ENCODE measurements around the gene MYO16.
"Not testable (repeated sequence)": the region's sequence is repeated elsewhere in the genome, so short reads cannot be mapped to it uniquely, and the experiment has no call there.

MYO16 gene

DNA sequence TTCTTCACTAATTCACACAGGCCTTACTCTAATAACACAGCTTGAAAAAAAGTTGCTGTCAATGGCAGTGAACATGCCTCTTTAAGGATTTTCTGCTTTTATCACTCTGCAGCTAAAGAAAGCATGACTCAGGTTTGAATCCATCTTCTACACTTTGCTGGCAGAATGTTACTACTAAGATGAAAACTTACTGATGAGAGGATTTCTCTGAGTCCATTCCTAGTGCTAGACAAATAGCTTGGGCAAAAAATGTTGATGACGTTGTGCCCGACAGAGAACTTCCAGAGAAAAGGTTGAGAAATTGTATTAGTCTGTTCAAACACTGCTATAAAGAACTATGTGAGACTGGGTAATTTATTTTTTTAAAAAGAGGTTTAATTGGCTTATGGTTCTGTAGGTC, 585.0 kb downstream of the MYO16 start:
- TF ChIP-seq, protein P1, sequence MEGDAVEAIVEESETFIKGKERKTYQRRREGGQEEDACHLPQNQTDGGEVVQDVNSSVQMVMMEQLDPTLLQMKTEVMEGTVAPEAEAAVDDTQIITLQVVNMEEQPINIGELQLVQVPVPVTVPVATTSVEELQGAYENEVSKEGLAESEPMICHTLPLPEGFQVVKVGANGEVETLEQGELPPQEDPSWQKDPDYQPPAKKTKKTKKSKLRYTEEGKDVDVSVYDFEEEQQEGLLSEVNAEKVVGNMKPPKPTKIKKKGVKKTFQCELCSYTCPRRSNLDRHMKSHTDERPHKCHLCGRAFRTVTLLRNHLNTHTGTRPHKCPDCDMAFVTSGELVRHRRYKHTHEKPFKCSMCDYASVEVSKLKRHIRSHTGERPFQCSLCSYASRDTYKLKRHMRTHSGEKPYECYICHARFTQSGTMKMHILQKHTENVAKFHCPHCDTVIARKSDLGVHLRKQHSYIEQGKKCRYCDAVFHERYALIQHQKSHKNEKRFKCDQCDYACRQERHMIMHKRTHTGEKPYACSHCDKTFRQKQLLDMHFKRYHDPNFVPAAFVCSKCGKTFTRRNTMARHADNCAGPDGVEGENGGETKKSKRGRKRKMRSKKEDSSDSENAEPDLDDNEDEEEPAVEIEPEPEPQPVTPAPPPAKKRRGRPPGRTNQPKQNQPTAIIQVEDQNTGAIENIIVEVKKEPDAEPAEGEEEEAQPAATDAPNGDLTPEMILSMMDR (IDR thresholded peaks at IDR 0.05; ENCODE audit: insufficient read depth, low read depth, low read length, missing control alignments), result no peak
- no peak overlapping the region for H3K4me3 ChIP-seq (ENCODE audit: low read depth, low read length)
- no peak for DNase-seq (ENCODE audit: low read depth)

- no peak for DNase-seq (ENCODE audit: low read depth)
- TF ChIP-seq, protein P1 (IDR thresholded peaks at IDR 0.05; ENCODE audit: insufficient read depth, low read depth, low read length, missing control alignments), result no peak
- H3K4me3 ChIP-seq (ENCODE audit: low read depth, low read length), result no peak overlapping the region
Observed at GRCh38 chr13:109215377-109215776, 586.0 kb downstream of the MYO16 start.

DNA sequence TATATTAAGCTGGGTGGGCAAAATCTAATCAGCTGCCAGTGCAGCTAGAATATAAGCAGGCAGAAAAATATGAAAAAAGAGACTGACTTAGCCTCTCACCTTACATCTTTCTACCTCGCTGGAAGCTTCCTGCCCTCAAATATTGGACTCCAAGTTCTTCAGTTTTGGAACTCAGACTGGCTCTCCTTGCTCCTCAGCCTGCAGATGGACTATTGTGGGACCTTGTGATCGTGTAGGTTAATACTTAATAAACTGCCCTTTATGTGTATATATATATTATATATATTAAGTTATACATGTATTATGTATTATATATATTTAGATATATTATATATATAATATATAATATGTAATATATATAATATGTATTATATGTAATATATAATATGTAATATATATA, 588.1 kb downstream of the MYO16 start:
- H3K4me3 ChIP-seq (ENCODE audit: low read depth, low read length); DNase-seq (ENCODE audit: low read depth): not testable (repeated sequence)

DNA sequence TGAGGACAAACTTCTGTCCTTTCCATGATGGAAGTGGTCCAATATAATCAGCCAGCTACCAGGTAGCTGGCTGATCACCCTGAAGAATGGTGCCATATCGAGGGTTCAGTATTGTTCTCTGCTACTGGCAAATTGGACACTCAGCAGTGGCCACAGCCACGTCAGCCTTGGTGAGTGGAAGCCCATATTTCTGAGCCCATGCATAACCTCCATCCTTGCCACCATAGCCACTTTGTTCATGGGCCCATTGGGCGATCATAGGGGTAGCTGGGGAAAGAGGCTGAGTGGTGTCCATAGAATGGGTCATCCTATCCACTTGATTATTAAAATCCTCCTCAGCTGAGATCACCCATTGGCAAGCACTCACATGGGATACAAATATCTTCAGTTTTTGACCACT, 591.2 kb downstream of the MYO16 start:
- TF ChIP-seq, protein P1 (IDR thresholded peaks at IDR 0.05; ENCODE audit: insufficient read depth, low read depth, low read length, missing control alignments), result no peak
- DNase-seq (ENCODE audit: low read depth), result no peak
- no peak overlapping the region for H3K4me3 ChIP-seq (ENCODE audit: low read depth, low read length)

- TF ChIP-seq, protein P1 (IDR thresholded peaks at IDR 0.05; ENCODE audit: insufficient read depth, low read depth, low read length, missing control alignments), result no peak
- DNase-seq (ENCODE audit: low read depth), result no peak
Observed at GRCh38 chr13:109224033-109224432, 594.6 kb downstream of the MYO16 start.

DNA sequence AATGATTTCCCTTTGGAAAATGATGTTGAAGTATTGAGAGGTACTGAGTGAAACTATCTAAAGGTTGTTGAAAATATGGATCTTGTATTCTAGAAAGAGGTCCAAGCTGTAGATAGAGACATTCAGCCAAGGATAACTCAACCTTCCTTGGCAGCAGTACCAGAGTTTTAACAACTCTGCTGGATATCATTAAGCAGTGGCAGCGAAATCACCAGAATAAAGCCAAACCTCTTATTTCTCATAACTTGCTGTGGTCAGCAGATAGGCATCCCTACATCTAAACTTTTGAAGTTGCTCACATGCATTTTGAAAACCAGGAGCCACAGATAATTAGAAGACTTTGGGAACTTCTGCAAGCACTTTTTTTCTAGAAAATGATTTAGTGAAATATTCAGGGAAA, 597.2 kb downstream of the MYO16 start:
- no peak for DNase-seq (ENCODE audit: low read depth)
- TF ChIP-seq, protein P1 (IDR thresholded peaks at IDR 0.05; ENCODE audit: insufficient read depth, low read depth, low read length, missing control alignments), result no peak
- no peak overlapping the region for H3K4me3 ChIP-seq (ENCODE audit: low read depth, low read length)

More at GRCh38 chr13:109224033-109224432, 594.6 kb downstream of the MYO16 start:
- H3K4me3 ChIP-seq (ENCODE audit: low read depth, low read length), result no peak overlapping the region

- H3K4me3 ChIP-seq (ENCODE audit: low read depth, low read length), result no peak overlapping the region
- TF ChIP-seq, protein P1 (IDR thresholded peaks at IDR 0.05; ENCODE audit: insufficient read depth, low read depth, low read length, missing control alignments), result no peak
- DNase-seq (ENCODE audit: low read depth), result no peak
Observed at GRCh38 chr13:109227344-109227940, 598.0 kb downstream of the MYO16 start.
